Effector memory CD8-positive, alpha-beta T cell (primary cell): Measurements from ENCODE around the gene DNAJC13.

Experiments
- ATAC-seq: fragments of 150-1000 bp; cut with Tn5 transposase; replicated peaks from 2 replicates; pipeline ENCODE4 v1.10.0; 2021; ENCODE audit warnings: mild to moderate bottlenecking, moderate library complexity
- DNase-seq, 3 experiments: peaks; one replicate each; pipeline ENCODE4 v3.0.0; 2021
- H3K27ac Mint-ChIP-seq, 2 donors: one replicate each; pipeline ENCODE4 v1.8.0; 2022; ENCODE audit warnings: mild to moderate bottlenecking in 2 of 2, mixed read lengths in 2 of 2, moderate library complexity in 2 of 2
- H3K27me3 Mint-ChIP-seq, 2 donors: one replicate each; pipeline ENCODE4 v1.8.0; 2022; ENCODE audit warnings: mixed read lengths in 2 of 2
- H3K36me3 Mint-ChIP-seq: one replicate; pipeline ENCODE4 v1.8.0; 2022; ENCODE audit warnings: mild to moderate bottlenecking, moderate library complexity, mixed read lengths; ENCODE audit not compliant: insufficient read depth
- H3K4me1 Mint-ChIP-seq, 2 donors: one replicate each; pipeline ENCODE4 v1.8.0; 2022; ENCODE audit warnings: low read depth in 2 of 2, mixed read lengths in 2 of 2
- H3K4me3 Mint-ChIP-seq, 2 donors: one replicate each; pipeline ENCODE4 v1.8.0; 2022; ENCODE audit warnings: mild to moderate bottlenecking in 2 of 2, mixed read lengths in 2 of 2, moderate library complexity in 2 of 2
- H3K9me3 Mint-ChIP-seq, 2 donors: one replicate each; pipeline ENCODE4 v1.8.0; 2022; ENCODE audit warnings: mixed read lengths in 2 of 2

Gene DNAJC13

DNA sequence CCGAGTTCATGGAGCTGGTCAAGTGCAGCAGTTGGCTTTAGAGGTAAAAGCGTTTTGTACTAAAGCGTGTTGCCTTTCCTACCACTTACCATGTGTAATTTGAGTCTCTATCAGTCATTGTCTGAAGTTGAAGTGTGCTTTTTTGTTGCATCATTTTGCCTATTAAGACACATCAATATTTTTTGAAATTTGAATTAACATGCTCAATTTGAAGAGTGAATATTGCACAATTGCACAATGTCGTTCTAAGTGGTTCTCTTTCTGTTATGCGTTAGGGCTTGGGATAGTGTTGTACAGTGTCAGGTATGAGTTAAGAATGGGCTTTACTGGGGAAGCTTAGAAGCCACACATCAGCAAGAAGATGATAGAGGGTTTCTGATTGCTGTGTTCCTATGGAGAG is 95.8 kb downstream of the DNAJC13 start:
- ATAC-seq (no peak), DNase-seq (no peak)
- no peak overlapping the region for H3K27ac Mint-ChIP-seq
- peaks cover 67% of the 10 kb centered on the region for H3K36me3 Mint-ChIP-seq
- H3K4me3 Mint-ChIP-seq, result no peak overlapping the region
- no peaks in the 10 kb centered on the region for H3K4me1 Mint-ChIP-seq
- no peaks in the 10 kb centered on the region for H3K9me3 Mint-ChIP-seq
- no peaks in the 10 kb centered on the region for H3K27me3 Mint-ChIP-seq

DNA sequence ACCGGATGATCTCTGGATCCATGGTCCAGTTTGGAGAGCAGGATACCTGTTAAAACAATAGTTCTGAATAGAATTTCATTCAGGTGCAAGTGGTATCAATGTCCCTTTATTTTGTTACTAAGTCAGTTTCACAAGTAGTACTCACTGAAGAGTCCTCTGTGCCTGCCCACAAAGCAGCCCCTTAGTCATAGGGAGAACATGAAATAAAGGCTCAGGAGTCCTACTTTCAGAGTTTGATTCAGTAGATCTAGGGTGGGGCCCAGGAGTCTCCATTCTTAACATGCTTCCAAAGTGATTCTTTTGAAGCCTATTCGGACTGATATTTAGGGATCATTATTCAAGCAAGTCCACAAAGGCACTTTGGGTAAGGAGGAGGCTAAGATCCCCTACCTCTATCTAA is 100.0 kb downstream of the DNAJC13 start:
- DNase-seq (no peak), ATAC-seq (no peak)
- Mint-ChIP-seq H3K36me3 (peaks cover 51% of the 10 kb centered on the region), H3K4me3 (no peak overlapping the region), H3K9me3 (no peaks in the 10 kb centered on the region), H3K27ac (no peak overlapping the region), H3K27me3 (no peaks in the 10 kb centered on the region), H3K4me1 (no peaks in the 10 kb centered on the region)

DNA sequence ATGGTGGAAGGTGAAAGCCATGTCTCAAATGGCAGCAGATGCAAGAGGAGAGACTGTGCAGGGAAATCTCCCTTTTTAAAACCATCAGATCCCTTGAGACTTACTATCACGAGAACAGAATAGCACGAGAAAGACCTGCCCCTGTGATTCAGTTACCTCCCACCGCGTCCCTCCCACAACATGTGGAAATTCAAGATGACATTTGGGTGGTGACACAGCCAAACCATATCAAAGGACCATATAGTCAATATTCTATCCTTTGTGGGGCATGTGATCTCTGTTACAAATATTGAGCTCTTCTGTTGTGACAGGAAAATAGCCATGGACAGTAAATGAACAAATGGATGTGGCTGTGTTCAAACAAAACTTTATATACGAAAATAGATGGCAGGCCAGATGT is 102.6 kb downstream of the DNAJC13 start:
- Mint-ChIP-seq H3K27me3 (no peaks in the 10 kb centered on the region), H3K27ac (peak overlapping the region in 1 of 2 donors; percentile 70), H3K4me1 (no peaks in the 10 kb centered on the region), H3K4me3 (no peak overlapping the region), H3K9me3 (no peaks in the 10 kb centered on the region), H3K36me3 (peaks cover 44% of the 10 kb centered on the region)
- no peak for ATAC-seq
- DNase-seq, result no peak

- Mint-ChIP-seq H3K36me3 (peaks cover 34% of the 10 kb centered on the region), H3K9me3 (no peaks in the 10 kb centered on the region), H3K27ac (peak overlapping the region in 1 of 2 donors; percentile 2), H3K4me1 (no peaks in the 10 kb centered on the region), H3K27me3 (no peaks in the 10 kb centered on the region), H3K4me3 (no peak overlapping the region)
- ATAC-seq, result no peak
- DNase-seq, result no peak
Observed at GRCh38 chr3:132521901-132522300, 104.6 kb downstream of the DNAJC13 start.

DNA sequence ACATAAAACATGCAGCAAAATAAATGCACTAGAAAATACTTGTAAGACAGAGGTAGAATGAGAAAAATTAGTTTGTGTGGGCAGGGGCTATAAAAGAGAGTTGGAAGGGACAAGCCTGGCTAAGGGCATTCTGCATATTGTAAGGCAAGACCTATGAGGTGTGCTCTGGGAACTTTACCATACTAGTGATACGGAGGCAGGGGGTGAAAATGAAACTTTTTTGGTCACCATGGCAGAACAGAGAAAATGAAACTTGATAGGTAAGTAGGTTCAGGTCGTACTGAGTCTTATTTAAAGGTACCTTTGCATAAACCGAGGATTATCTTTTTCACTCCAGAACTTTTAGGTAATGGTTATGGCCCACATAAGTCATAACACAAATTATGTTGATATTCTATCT is 105.1 kb downstream of the DNAJC13 start:
- no peaks in the 10 kb centered on the region for H3K4me1 Mint-ChIP-seq
- ATAC-seq, result no peak
- peak overlapping the region in 1 of 2 donors; percentile 2 for H3K27ac Mint-ChIP-seq
- no peak for DNase-seq
- no peaks in the 10 kb centered on the region for H3K27me3 Mint-ChIP-seq
- H3K9me3 Mint-ChIP-seq, result no peaks in the 10 kb centered on the region
- H3K4me3 Mint-ChIP-seq, result no peak overlapping the region
- peaks cover 31% of the 10 kb centered on the region for H3K36me3 Mint-ChIP-seq

DNA sequence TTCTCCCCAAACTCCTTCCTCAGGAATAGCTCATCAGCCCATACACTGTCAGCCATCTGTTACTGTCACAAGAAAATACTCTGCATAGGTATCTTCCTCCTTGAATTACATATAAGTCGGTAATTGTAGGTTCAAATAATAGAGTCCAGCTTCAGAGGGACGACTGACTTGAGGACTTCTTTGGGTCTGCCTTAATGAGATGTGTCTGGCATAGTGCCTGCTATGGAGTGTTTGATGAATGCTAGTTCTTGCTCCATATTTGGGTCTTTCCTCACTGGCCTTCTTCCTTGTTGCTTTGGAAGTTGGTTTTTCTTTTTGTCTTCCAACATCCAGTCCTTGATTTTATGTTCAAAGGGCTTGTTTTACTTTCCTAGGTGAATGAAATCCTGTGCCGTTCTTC is 113.3 kb downstream of the DNAJC13 start:
- Mint-ChIP-seq H3K4me3 (no peak overlapping the region), H3K27ac (peak overlapping the region in 1 of 2 donors; percentile 50), H3K36me3 (peaks cover 56% of the 10 kb centered on the region), H3K4me1 (no peaks in the 10 kb centered on the region), H3K9me3 (no peaks in the 10 kb centered on the region), H3K27me3 (no peaks in the 10 kb centered on the region)
- ATAC-seq (no peak), DNase-seq (no peak)

GRCh38 chr3:132535575-132536441 is 118.5 kb downstream of the DNAJC13 start:
- H3K4me3 Mint-ChIP-seq, result no peak overlapping the region
- peak; percentile 24 to 42 (median 24) for DNase-seq
- ATAC-seq, result peak; percentile 50
- H3K27ac Mint-ChIP-seq, result no peak overlapping the region
- H3K36me3 Mint-ChIP-seq, result peaks cover 73% of the 10 kb centered on the region
- no peaks in the 10 kb centered on the region for H3K9me3 Mint-ChIP-seq
- no peaks in the 10 kb centered on the region for H3K4me1 Mint-ChIP-seq
- no peaks in the 10 kb centered on the region for H3K27me3 Mint-ChIP-seq

- Mint-ChIP-seq H3K4me3 (no peak overlapping the region), H3K4me1 (no peaks in the 10 kb centered on the region), H3K27ac (no peak overlapping the region), H3K36me3 (peaks cover 67% of the 10 kb centered on the region), H3K9me3 (no peaks in the 10 kb centered on the region), H3K27me3 (no peaks in the 10 kb centered on the region)
- ATAC-seq (no peak), DNase-seq (no peak)
Observed at GRCh38 chr3:132536442-132537153, 119.3 kb downstream of the DNAJC13 start.

GRCh38 chr3:132537297-132537696 is 120.0 kb downstream of the DNAJC13 start:
- Mint-ChIP-seq H3K27me3 (no peaks in the 10 kb centered on the region), H3K4me1 (no peaks in the 10 kb centered on the region), H3K36me3 (peaks cover 60% of the 10 kb centered on the region), H3K9me3 (no peaks in the 10 kb centered on the region), H3K27ac (no peak overlapping the region), H3K4me3 (no peak overlapping the region)
- DNase-seq (no peak), ATAC-seq (no peak)

DNA sequence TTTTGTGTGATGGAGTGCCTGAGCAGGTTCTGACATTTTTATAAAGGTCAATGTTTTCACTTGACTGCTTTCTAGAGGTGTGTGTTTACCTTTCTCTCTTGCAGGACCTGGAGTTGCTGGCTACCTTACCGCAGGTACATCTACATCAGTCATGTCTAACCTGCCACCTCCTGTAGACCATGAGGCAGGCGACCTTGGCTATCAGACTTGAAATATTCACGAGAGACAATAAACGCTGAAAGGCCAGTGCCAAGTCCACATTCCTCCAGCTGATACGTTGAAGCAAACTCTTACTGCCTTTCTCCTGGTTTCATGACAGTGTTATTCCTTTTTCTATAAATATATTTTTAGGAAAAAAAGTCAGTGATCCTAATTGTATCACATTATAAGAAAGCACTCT is 120.8 kb downstream of the DNAJC13 start:
- ATAC-seq (no peak), DNase-seq (no peak)
- Mint-ChIP-seq H3K9me3 (no peaks in the 10 kb centered on the region), H3K36me3 (peaks cover 58% of the 10 kb centered on the region), H3K27ac (no peak overlapping the region), H3K4me1 (no peaks in the 10 kb centered on the region), H3K27me3 (no peaks in the 10 kb centered on the region), H3K4me3 (no peak overlapping the region)

- Mint-ChIP-seq H3K27me3 (no peaks in the 10 kb centered on the region), H3K4me3 (no peak overlapping the region), H3K4me1 (no peaks in the 10 kb centered on the region), H3K36me3 (peaks cover 46% of the 10 kb centered on the region), H3K27ac (no peak overlapping the region), H3K9me3 (no peaks in the 10 kb centered on the region)
- DNase-seq (no peak), ATAC-seq (no peak)
Observed at GRCh38 chr3:132539681-132540080, 122.4 kb downstream of the DNAJC13 start.

- H3K36me3 Mint-ChIP-seq, result peaks cover 29% of the 10 kb centered on the region
- H3K4me1 Mint-ChIP-seq, result no peaks in the 10 kb centered on the region
- no peaks in the 10 kb centered on the region for H3K9me3 Mint-ChIP-seq
- no peak overlapping the region for H3K27ac Mint-ChIP-seq
- DNase-seq (no peak), ATAC-seq (no peak)
- H3K4me3 Mint-ChIP-seq, result no peak overlapping the region
- H3K27me3 Mint-ChIP-seq, result no peaks in the 10 kb centered on the region
Observed at GRCh38 chr3:132542577-132542976, 125.3 kb downstream of the DNAJC13 start.

GRCh38 chr3:132543011-132543739 is 125.9 kb downstream of the DNAJC13 start:
- Mint-ChIP-seq H3K36me3 (peaks cover 24% of the 10 kb centered on the region), H3K27ac (no peak overlapping the region), H3K27me3 (no peaks in the 10 kb centered on the region), H3K9me3 (no peaks in the 10 kb centered on the region), H3K4me3 (no peak overlapping the region), H3K4me1 (no peaks in the 10 kb centered on the region)
- DNase-seq (no peak), ATAC-seq (no peak)
